ENCODE measurements around the gene COL21A1.

DNA sequence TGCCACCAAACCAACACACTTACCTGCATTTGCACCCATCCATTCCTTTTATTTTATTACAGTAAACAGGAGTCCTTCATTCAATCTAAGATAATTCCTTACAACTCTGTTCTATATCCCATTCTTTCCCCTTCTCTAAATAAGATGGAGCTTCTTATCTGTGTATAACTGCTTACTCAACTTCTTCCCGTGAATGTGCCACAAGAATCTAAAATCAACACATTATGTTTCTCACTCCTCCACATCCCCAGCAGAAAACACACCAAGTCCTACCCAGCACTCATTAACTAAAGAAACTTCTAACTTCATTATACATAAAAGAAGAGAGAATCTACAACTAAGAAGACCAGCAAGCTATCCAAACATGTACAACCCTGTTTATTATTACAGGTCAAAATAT is 141.1 kb downstream of the COL21A1 start:
- TF ChIP-seq, protein P1, sequence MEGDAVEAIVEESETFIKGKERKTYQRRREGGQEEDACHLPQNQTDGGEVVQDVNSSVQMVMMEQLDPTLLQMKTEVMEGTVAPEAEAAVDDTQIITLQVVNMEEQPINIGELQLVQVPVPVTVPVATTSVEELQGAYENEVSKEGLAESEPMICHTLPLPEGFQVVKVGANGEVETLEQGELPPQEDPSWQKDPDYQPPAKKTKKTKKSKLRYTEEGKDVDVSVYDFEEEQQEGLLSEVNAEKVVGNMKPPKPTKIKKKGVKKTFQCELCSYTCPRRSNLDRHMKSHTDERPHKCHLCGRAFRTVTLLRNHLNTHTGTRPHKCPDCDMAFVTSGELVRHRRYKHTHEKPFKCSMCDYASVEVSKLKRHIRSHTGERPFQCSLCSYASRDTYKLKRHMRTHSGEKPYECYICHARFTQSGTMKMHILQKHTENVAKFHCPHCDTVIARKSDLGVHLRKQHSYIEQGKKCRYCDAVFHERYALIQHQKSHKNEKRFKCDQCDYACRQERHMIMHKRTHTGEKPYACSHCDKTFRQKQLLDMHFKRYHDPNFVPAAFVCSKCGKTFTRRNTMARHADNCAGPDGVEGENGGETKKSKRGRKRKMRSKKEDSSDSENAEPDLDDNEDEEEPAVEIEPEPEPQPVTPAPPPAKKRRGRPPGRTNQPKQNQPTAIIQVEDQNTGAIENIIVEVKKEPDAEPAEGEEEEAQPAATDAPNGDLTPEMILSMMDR (conservative IDR thresholded peaks at IDR 0.05; ENCODE audit: low read depth, low read length), result no peak
- TF ChIP-seq EZH2 (IDR thresholded peaks at IDR 0.05; ENCODE audit: borderline replicate concordance, low read depth, low read length, poor library complexity, severe bottlenecking), result no peak

Measured in A673 (cell line).